ENCODE measurements around the gene KCNH2.

KCNH2 gene

DNA sequence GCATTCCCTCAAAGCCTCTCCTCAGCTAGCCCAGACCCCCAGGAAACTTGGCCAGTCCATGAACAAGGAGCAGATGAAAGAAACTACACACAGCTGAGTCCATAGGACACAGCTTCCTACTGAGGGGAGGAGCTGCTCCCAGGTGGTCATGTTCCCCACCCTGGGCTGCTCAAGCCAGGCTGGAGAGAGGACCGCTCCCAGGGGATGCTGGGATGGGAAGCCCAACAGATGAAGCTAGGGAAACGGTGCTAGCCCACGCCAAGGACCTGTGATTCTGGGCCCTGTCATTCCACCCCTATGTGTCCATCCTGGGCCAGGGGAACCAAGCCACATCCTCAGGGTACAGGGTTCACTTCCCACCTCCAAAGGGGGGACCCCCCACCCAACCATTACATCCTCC lies 19.0 kb downstream of the KCNH2 start:
- DNase-seq = no peak

GRCh38 chr7:150958597-150958996 lies 19.5 kb downstream of the KCNH2 start:
- no peak for DNase-seq

DNA sequence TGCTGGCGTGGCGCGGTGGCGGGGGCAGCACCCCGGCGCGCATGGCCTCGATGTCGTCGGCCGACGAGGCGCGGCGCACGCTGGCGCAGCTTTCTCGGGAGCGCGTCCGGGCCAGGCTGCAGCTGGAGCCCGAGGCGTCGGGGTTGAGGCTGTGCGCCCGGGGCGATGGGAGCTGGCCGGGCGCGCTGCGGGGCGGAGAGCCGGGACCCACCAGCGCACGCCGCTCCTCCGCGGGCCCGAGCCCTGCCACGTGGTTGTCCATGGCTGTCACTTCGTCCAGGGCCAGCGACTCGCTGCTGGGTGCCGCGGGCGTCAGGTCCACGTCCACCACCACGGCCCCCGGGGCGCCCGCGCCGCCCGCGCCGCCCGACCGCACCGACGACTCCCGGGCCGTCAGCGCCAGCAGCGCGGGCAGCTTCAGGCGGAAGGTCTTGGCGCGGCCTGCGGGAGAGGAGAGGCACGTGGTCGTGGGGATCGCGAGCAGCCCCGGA lies 20.0 kb downstream of the KCNH2 start:
- no peak for DNase-seq

- no peak for DNase-seq
These were observed 20.7 kb downstream of the KCNH2 start for GRCh38 chr7:150957133-150958020.

GRCh38 chr7:150956395-150957132 lies 21.6 kb downstream of the KCNH2 start:
- DNase-seq = no peak

GRCh38 chr7:150955519-150956394 lies 22.4 kb downstream of the KCNH2 start:
- DNase-seq = no peak

DNA sequence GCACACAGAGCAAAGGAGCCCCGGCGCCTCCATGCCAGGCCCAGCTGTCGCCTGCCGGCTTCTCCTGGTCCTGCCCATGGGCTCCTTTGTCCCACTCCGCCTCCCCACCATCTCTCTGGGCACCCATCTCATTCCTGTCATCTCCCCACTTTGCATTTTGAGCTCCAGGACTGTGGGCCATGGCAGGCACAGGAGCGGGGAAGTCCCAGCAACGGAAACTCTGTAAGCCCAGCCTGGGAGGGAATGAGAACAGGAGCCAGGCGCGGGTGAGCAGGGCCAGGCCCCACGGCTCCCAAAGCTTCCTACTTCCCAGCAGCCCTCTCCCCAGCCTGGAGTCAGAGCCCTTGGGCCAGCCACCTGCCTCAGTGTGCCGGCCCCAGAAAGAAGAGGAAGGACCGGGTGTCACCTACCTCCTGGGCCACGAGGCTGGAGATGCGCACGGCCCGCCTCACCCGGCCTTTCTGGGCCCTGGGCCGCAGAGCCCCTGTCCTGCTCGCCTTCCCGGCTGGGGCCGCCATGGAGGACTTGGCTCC lies 23.1 kb downstream of the KCNH2 start:
- DNase-seq = no peak

GRCh38 chr7:150954201-150954985 lies 23.7 kb downstream of the KCNH2 start:
- no peak for DNase-seq

DNA sequence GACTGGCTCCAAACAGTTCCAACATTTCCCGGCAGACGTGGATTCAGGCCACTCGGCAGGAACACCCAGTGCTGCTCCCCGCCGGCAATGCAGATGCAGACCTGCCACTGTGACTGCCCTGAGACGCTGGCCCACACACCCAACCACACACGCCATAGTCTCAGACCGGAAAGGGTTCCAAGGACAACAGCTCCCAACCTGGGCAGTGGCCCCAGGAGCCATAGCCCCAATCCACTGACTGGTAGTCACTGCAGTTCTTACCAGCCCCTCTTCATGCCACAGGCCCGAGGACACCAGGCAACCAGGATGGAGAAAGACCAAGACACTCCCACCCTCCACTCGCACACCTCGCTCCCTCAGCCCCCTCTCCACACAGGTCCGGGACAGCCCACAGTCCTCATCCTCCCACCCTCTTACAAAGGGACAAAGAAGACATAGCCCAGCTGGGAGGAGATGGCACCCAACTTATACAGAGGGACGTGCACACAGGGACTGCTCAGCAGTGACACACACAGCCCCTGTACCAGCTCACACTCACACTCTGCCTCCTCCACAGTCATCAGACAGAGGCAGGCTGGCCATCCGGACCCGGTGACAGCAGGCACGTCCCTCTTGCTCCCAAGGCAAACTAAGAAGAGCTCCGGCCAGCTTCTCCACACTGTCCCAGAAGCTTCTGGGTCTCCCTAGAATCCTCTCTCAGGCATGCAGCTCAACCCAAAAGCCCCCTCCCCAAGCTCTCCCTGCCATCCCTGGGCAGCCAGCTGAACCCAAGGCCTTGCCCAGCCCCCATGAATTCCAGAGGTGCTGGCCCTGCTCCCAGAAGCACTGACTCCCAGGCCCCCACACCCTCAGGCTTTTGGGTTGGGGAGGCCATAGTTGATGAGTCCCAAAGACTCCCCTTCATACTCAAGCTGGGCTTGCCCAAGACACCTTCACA lies 24.8 kb downstream of the KCNH2 start:
- DNase-seq = no peak

DNA sequence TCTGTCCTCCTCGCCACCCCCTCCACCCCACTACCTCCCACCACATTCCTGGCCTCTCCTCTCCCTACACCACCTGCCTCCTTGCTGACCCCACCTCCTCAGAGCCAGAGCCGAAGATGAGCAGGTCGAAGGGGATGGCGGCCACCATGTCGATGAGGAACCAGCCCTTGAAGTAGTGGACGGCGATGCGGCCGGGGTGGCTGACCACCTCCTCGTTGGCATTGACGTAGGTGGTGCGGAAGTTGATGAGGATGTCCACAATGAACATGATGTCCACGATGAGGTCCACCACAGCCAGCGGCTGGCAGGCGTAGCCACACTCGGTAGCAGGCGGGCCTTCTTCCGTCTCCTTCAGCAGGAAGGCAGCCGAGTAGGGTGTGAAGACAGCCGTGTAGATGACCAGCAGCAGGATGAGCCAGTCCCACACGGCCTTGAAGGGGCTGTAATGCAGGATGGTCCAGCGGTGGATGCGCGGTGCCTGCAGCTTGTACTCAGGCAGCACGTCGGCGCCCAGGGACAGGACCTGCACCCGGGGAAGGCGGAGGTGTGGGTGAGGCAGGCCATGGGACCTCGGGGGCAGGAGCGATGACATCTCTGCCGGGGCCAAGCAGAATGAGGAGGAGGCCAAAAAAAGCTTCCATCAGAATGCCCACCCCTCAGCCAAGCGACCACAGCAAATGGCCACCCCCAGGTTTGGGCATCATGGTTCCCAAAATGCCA lies 25.6 kb downstream of the KCNH2 start:
- no peak for DNase-seq

DNA sequence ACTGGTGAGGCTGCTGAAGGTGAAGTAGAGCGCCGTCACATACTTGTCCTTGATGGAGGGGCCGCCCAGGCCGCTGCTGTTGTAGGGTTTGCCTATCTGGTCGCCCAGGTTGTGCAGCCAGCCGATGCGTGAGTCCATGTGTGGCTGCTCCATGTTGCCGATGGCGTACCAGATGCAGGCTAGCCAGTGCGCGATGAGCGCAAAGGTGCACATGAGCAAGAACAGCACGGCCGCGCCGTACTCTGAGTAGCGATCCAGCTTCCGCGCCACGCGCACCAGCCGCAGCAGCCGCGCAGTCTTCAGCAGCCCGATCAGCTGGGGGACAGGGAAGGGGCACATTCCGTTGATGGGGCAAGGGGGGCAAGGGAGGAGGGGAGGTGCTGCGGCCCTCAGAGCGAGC lies 26.6 kb downstream of the KCNH2 start:
- DNase-seq = no peak

DNA sequence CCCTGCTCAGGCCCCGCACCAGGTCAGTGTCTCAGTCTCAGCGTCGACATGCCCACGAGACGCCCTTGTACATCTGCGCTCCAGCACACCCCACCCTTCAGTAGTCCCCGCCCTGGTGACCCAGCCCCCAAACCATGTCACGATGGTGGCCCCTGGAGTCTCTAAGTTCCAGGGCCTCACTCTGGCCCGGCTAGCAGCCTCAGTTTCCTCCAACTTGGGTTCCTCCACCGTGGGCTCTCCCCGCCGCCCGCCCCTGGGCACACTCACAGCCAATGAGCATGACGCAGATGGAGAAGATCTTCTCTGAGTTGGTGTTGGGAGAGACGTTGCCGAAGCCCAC lies 27.0 kb downstream of the KCNH2 start:
- DNase-seq = no peak

DNA sequence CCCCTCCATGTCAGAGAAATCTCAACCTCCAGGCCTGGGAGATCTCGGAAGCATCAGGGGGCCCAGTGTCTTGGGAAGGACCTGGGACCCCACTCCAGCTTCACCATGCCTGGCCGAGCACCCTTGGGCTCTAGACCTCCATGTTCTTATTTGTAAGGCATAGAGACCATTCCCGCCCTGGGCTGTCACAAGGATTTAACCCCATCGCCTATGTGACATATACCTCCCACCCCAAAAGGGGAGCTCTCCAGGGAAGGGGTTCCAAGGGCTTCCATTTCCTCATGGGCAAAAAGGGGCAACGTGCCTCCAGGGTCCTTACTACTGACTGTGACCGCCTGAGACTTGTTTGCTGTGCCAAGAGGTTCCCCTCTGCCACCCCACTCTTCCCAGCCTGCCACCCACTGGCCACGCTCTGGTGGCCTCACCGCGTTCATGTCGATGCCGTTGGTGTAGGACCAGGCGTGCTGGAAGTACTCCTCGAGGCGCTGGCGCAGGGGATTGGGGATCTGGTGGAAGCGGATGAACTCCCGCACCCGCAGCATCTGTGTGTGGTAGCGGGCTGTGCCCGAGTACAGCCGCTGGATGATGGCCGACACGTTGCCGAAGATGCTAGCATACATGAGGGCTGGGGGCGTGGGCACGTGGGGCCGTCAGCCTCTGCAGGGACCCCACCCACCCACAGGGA lies 27.5 kb downstream of the KCNH2 start:
- DNase-seq = no peak

- no peak for DNase-seq
These were observed 28.1 kb downstream of the KCNH2 start for GRCh38 chr7:150949971-150950491.

- DNase-seq = no peak
These were observed 28.6 kb downstream of the KCNH2 start for GRCh38 chr7:150949564-150949963.

DNA sequence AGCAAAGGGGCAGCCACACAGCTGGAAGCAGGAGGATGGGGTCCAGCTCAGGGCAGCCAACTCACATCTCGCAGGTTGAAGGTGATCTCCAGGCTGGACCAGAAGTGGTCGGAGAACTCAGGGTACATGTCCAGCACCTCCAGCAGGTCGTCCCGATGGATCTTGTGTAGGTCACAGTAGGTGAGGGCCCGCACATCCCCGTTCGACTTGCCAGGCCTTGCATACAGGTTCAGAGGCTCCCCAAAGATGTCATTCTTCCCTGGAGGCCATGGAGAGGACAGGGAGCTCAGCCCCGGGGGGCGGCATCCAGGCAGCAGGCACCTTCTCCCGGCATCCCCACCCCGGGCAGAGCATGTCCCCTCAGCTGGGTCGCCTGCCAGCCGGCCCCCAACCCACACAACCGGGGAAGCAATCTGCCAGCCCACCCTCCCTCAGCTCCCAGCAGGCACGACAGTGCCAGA lies 29.3 kb downstream of the KCNH2 start:
- DNase-seq = no peak

DNA sequence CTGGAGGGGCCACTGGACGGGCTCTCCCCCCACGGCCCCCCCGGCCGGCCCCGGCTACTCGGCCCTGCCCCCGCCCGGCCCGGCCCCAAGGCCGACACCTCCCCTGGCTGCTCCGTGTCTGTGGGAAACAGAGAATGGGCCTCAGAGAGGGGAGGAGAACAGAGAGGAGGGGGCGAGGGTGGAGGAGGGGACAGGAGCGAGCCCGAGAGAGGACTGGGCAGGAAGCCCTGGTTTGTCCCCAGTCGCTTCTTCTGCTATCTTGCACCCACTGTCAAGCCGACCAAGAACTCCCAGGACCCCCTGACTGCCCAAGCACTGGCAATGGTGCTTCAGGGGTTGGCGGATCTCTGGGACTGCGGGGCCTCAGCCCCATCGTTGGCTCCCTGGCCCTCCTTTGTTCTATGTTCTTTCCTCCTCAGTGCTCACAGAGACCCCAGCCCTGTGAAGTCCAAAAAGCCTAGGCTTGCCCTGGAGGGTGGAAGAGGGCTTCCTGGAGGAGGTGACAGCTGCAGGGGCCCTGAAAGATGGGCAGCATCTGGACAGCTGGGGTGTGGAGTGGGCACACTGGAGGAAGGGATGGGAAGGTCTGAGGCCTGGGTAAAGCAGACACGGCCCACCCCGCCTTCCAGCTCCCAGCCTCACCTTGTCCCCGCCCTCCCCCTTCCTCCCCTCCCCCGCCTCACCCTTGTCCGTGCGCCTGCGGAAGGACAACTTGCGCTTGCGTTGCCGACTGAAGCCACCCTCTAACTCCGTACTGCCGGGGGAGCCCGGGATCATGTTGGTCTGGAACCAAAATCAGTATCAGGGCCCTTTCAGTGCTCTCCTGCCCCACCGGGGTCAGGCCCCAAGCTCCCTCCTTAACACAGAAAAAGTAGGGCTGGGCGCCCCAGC lies 30.1 kb downstream of the KCNH2 start:
- DNase-seq = no peak

GRCh38 chr7:150947241-150947745 lies 30.8 kb downstream of the KCNH2 start:
- DNase-seq = no peak
